Tibial nerve (tissue), 4 donors: ENCODE measurements around the gene NEU1. TPM values are rescaled to one million over a fixed set of nuclear protein-coding genes. Genes with fewer than 3 reads are reported as not detected.

Experiments
- DNase-seq, 2 donors: peaks; one replicate each; pipeline ENCODE4 v3.0.0-alpha.2; 2019; ENCODE audit warnings: low spot score in 2 of 2
- H3K27ac ChIP-seq, 4 donors: fragments of 200-600 bp; sonication (generic) in 3 of 4; one replicate each; pipeline ENCODE4 v1.5.1; 2017 to 2019; ENCODE audit warnings: mild to moderate bottlenecking in 1 of 4
- H3K27me3 ChIP-seq, 2 donors: fragments of 200-600 bp; sonication (generic) in 1 of 2; one replicate each; pipeline versions ENCODE4 v1.5.1 to v1.6.0; 2017 to 2019
- H3K36me3 ChIP-seq, 3 donors: fragments of 200-600 bp; sonication (generic); one replicate each; pipeline ENCODE4 v1.5.1; 2018 to 2019
- H3K4me1 ChIP-seq, 4 donors: fragments of 200-600 bp; sonication (generic) in 3 of 4; one replicate each; pipeline ENCODE4 v1.5.1; 2017 to 2019
- H3K4me3 ChIP-seq, 4 donors: fragments of 200-600 bp; sonication (generic) in 3 of 4; one replicate each; pipeline ENCODE4 v1.5.1; 2017 to 2019; ENCODE audit warnings: mild to moderate bottlenecking in 1 of 4, moderate library complexity in 1 of 4
- H3K9me3 ChIP-seq, 4 donors: fragments of 200-600 bp; sonication (generic) in 3 of 4; one replicate each; pipeline ENCODE4 v1.5.1; 2017 to 2019
- EP300 ChIP-seq, 2 donors: sonication (generic); formaldehyde crosslinking; IDR thresholded peaks; one replicate each; pipeline ENCODE4 v1.6.1; 2017; ENCODE audit warnings: antibody characterized with exemption in 2 of 2, mild to moderate bottlenecking in 1 of 2
- POLR2A ChIP-seq, 2 donors: fragments of 450-650 bp; IDR thresholded peaks; one replicate each; pipeline ENCODE4 v1.6.1; 2017; ENCODE audit warnings: antibody characterized with exemption in 2 of 2, mild to moderate bottlenecking in 2 of 2, moderate library complexity in 2 of 2
- WGBS, 2 donors: methylation state at CpG; one replicate each; pipeline ENCODE4 v1.1.5; 2018; 5-methylcytosine and 5-hydroxymethylcytosine counted together
- total RNA-seq, 4 donors: library from RNA; depleted of rRNA; stranded (reverse); fragments of >200 nt; gene quantifications; one replicate each; pipeline ENCODE4 v1.1.0, GENCODE V29; 2016
- TF ChIP-seq, protein P1 (sequence below), 5 experiments: fragments of 200-600 bp in 3 of 5; fragments of 450-650 bp in 2 of 5; sonication (generic) in 3 of 5; IDR thresholded peaks; one replicate each; pipeline ENCODE4 v1.5.1; 2016 to 2019; ENCODE audit warnings: antibody characterized with exemption in 5 of 5, mild to moderate bottlenecking in 3 of 5, moderate library complexity in 2 of 5

Gene NEU1
- total RNA-seq, 4 donors from 2014 or later, result 25.8 to 44.6 (median 33.8) TPM

DNA sequence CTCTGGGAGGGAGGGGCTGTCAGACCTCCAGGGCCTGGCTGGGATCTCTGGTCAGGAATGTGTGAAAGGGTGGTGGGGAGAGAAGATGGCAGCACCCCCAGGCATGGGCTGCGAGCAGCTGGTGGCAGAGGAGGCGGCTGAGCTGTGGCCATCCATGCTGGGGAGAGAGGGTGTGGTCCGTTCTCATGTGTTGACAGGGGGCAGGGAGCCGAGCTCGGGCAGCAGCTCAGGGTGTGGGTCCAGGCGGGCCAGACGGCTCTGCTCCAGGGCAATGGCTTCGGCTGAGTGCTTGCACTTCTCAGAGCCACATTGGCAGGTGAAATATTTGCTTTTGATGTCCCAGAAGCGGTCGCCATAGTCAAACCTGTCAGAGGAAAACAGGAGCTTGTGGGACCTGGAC lies 17.3 kb upstream of the NEU1 start:
- TF ChIP-seq, protein P1, sequence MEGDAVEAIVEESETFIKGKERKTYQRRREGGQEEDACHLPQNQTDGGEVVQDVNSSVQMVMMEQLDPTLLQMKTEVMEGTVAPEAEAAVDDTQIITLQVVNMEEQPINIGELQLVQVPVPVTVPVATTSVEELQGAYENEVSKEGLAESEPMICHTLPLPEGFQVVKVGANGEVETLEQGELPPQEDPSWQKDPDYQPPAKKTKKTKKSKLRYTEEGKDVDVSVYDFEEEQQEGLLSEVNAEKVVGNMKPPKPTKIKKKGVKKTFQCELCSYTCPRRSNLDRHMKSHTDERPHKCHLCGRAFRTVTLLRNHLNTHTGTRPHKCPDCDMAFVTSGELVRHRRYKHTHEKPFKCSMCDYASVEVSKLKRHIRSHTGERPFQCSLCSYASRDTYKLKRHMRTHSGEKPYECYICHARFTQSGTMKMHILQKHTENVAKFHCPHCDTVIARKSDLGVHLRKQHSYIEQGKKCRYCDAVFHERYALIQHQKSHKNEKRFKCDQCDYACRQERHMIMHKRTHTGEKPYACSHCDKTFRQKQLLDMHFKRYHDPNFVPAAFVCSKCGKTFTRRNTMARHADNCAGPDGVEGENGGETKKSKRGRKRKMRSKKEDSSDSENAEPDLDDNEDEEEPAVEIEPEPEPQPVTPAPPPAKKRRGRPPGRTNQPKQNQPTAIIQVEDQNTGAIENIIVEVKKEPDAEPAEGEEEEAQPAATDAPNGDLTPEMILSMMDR (IDR thresholded peaks at IDR 0.05), result no peak
- no peak for TF ChIP-seq EP300 (IDR thresholded peaks at IDR 0.05)
- no peak for TF ChIP-seq POLR2A (IDR thresholded peaks at IDR 0.05)
- 65 to 75% methylated on average over 10 of the region's 10 CpGs for WGBS, 2 donors
- no peaks in the 10 kb centered on the region for H3K4me1 ChIP-seq
- H3K4me3 ChIP-seq, result no peak overlapping the region
- H3K27me3 ChIP-seq, result no peaks in the 10 kb centered on the region
- peaks cover 9 to 56% (median 33%) of the 10 kb centered on the region in 3 donors for H3K36me3 ChIP-seq
- DNase-seq, result no peak
- peak overlapping the region in 1 of 4 donors; percentile 54 for H3K27ac ChIP-seq
- H3K9me3 ChIP-seq, result no peaks in the 10 kb centered on the region

DNA sequence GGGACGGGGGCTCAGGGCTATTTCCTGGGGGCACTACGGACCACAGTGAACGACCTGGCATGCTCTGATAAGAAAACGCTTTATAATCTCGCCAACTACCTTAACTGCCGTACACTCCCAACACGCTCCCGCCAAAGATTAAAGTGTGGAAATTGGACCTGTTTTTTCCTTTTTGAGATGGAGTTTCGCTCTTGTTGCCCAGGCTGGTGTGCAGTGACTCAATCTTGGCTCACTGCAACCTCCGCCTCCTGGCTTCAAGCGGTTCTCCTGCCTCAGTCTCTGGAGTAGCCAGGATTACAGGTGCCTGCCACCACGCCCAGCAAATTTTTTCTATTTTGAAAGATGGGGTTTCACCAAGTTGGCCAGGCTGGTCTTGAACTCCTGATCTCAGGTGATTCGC lies 16.5 kb upstream of the NEU1 start:
- peaks cover 9 to 48% (median 27%) of the 10 kb centered on the region in 3 donors for H3K36me3 ChIP-seq
- no peaks in the 10 kb centered on the region for H3K9me3 ChIP-seq
- no peaks in the 10 kb centered on the region for H3K4me1 ChIP-seq
- no peak for DNase-seq
- H3K27me3 ChIP-seq, result no peaks in the 10 kb centered on the region
- 75 to 77% methylated on average over 13 of the region's 13 CpGs for WGBS, 2 donors
- TF ChIP-seq, protein P1 (IDR thresholded peaks at IDR 0.05), result no peak
- no peak for TF ChIP-seq POLR2A (IDR thresholded peaks at IDR 0.05)
- no peak for TF ChIP-seq EP300 (IDR thresholded peaks at IDR 0.05)
- H3K4me3 ChIP-seq, result no peak overlapping the region
- H3K27ac ChIP-seq, result peak overlapping the region in 1 of 4 donors; percentile 54

DNA sequence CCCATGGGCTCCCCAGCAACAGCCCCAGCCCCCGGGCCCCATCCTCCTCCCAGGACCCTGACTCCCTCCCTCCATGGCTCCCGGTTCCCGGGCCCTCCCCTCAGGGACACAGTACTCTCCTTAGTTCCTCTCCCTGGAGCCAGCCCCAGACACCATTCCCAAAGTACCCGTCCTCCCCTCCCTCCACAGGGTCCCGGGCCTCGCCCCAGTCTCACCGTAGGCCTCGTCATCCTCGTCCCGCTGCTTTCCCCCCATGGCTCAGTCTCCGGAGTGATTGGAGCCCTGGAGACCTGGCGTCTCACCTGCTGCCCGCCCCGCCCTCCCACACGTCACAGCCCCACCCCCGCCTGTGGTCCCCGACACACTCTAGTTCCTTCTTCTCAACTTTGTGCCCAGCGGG lies 16.1 kb upstream of the NEU1 start, which contains the start of gene SLC44A4:
Gene SLC44A4 (minus strand): TSS at position 272 of the 400 bp plus-strand sequence. CDS start 17 bp downstream, at position 255.
- 35 to 48% methylated on average over 18 of the region's 18 CpGs for WGBS, 2 donors
- Histone ChIP-seq H3K36me3 (peaks cover 8 to 44% (median 23%) of the 10 kb centered on the region in 3 donors), H3K27me3 (no peaks in the 10 kb centered on the region), H3K4me1 (no peaks in the 10 kb centered on the region), H3K27ac (peak within 1 kb of the TSS in 1 of 4 donors; percentile 70), H3K9me3 (no peaks in the 10 kb centered on the region), H3K4me3 (peak within 1 kb of the TSS in 1 of 4 donors; percentile 14)
- TF ChIP-seq POLR2A (IDR thresholded peaks at IDR 0.05) (no peak), EP300 (IDR thresholded peaks at IDR 0.05) (no peak)
- TF ChIP-seq, protein P1 (IDR thresholded peaks at IDR 0.05), result no peak
- no peak for DNase-seq

DNA sequence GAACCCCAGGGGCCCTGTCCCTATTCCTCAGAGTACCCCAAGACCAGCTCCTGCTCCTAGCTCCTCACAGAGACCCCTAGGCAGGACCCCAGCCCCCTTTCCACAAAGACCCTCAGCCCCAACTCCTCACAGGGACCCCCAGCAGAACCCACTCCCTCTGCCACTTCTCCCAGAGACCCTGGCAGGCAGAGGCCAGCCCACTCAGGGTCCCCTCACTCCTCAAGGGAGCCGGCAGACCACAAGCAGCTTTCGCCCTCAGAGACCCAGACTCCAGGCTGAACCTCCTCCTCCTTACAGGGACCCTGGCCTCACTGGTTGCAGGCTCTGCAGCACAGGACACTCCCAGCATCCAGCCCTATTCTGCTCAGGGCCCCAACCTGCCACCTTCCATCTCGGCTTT lies 15.6 kb upstream of the NEU1 start:
- Histone ChIP-seq H3K27ac (peak overlapping the region in 1 of 4 donors; percentile 70), H3K4me1 (no peaks in the 10 kb centered on the region), H3K36me3 (peaks cover 5 to 39% (median 18%) of the 10 kb centered on the region in 3 donors), H3K4me3 (peak overlapping the region in 1 of 4 donors; percentile 14), H3K9me3 (no peaks in the 10 kb centered on the region), H3K27me3 (no peaks in the 10 kb centered on the region)
- 55 to 81% methylated on average over 3 of the region's 3 CpGs for WGBS, 2 donors
- TF ChIP-seq POLR2A (IDR thresholded peaks at IDR 0.05) (no peak), EP300 (IDR thresholded peaks at IDR 0.05) (no peak)
- TF ChIP-seq, protein P1 (IDR thresholded peaks at IDR 0.05), result no peak
- DNase-seq, result no peak

DNA sequence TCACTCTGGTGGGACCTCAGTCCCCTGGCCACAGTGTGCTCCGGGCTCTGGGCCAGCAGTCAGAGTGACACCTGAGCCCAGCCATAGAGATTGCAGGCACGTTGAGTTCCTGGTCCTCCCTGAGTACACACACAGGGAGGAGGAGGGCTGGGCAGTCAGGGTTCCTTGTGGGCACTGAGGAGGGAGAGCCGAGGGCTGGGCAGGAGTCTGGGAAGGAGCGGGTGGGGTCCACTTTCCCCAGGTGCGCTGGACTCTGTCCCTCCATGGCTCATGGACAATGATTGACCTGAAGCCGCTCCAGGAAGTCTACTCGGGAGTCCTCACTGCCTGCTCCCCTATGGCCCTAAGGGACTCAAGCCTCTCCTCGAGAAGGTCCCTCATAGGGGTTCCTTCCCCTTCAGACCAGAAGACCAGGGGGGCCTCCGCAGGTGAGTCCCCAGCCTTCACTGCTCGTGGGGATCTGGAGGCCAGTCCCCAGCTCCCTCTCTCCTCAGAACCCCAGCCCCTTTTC lies 15.1 kb upstream of the NEU1 start:
- Histone ChIP-seq H3K27ac (peak overlapping the region in 1 of 4 donors; percentile 70), H3K9me3 (no peaks in the 10 kb centered on the region), H3K4me3 (peak overlapping the region in 1 of 4 donors; percentile 14), H3K4me1 (no peaks in the 10 kb centered on the region), H3K36me3 (peaks cover 3 to 34% (median 13%) of the 10 kb centered on the region in 3 donors), H3K27me3 (no peaks in the 10 kb centered on the region)
- WGBS, 2 donors, result 61 to 65% methylated on average over 8 to 10 of the region's 10 CpGs
- no peak for TF ChIP-seq EP300 (IDR thresholded peaks at IDR 0.05)
- TF ChIP-seq, protein P1 (IDR thresholded peaks at IDR 0.05), result no peak
- no peak for TF ChIP-seq POLR2A (IDR thresholded peaks at IDR 0.05)
- no peak for DNase-seq
